ENCODE results near the gene SUFU.
"Not testable (repeated sequence)": the region's sequence is repeated elsewhere in the genome, so short reads cannot be mapped to it uniquely, and the experiment has no call there.

Gene SUFU

DNA sequence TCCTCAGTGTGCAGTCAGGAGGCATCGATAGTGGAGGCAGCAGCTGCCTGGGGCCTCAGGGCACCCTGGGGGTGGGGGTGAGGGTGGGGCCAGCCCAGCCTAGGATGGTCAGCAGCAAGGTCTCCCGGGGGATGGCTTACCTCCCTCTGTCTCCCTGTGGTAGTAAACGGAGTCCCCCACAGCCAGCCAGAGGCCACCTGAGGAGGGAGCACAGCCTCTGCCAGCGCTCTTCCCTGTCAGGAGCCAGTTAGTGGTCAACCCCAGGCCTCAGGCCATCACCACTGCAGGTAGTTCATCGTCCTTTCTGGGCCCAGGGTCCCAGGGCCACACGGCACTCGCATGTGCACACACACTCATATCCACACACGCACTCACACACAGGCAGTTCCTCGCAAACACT is 23.4 kb upstream of the SUFU start:
- DNase-seq = no peak

DNA sequence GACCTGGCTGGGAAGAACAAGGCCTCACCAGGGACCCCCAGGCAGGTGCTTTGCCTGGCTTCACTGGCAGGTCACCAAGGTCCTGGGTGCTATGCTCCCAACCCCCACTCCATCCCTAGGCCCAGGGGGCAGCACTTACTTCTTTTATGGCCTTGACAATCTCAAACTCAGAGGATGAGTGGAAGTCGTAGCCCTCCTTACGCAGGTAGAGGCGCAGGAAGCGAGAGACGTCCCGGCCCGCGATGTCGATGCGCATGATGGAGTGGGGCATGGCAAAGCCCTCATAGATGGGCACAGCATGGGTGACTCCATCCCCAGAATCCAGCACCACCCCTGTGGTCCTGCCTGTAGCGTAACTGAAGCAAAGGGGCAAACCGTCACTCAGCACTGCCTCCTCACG is 19.8 kb upstream of the SUFU start:
- no peak for DNase-seq

GRCh38 chr10:102485093-102485784 is 18.5 kb upstream of the SUFU start:
- no peak for DNase-seq

- DNase-seq = no peak
Measured at GRCh38 chr10:102491136-102491535, 12.6 kb upstream of the SUFU start.

DNA sequence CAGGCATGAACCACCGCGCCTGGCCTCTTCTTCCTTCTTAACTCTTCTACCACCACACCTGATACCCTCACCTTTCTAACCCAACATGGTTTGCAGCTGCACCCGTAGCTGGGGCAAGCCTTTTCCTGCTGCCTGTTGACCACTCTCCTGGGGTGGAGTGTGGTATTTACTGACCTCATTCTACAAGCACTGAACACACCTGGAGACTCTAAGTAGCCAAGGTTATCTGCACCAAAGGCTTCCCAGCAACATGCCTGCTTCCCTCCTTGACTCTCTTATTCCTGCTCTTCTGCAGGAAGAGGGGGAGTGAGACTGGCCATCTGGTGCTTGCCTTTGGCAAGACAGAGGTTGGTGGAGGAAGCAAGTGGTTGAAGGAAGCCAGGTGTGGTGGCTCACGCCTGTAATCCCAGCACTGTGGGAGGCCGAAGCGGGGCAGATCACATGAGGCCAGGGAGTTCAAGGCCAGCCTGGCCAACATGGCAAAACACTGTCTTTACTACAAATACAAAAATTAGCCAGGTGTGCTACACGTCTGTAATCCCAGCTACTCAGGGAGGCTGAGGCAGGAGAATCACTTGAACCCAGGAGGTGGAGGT is 11.3 kb upstream of the SUFU start:
- no peak for DNase-seq

DNA sequence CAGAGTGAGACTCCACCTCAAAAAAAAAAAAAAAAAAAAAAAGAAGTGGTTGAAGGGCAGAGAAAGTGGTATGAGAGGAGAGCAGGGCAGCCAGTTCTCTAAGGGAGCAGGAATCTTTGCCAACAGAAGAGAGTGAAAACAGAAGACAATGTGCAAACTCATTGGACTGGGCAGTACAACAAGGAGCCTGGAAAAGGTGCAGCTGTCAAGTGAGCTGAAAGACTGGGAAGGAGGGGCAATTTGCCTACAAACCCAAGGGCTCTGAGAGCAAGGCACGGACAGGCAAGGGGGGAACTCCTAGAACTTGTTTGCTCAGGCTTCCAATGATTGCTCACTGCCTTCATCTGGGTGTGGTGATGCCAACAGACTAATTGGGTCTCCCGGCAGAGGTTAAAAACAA is 10.8 kb upstream of the SUFU start:
- no peak for DNase-seq

- DNase-seq = no peak
Measured at GRCh38 chr10:102493771-102494170, 10.0 kb upstream of the SUFU start.

DNA sequence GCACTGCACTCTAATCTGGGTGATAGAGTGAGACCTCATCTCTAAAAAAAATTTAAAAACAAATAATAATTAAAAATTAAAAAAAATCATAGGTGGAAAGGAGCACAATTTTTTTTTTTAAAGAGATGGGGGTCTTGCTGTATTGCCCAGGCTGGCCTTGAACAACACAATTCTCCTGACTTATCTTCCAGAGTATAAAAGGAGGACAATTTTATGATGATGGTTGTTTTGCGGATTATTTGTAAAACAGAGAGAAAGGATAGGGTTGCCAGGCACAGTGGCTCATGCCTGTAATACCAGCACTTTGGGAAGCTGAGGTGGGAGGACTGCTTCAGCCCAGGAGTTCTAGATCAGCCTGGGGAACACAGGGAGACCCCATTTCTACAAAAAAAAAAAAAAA is 6.2 kb upstream of the SUFU start:
- no peak for DNase-seq

- no peak for DNase-seq
Measured at GRCh38 chr10:102499356-102499755, 4.4 kb upstream of the SUFU start.

GRCh38 chr10:102500686-102501085 is 3.1 kb upstream of the SUFU start:
- DNase-seq = not testable (repeated sequence)

DNA sequence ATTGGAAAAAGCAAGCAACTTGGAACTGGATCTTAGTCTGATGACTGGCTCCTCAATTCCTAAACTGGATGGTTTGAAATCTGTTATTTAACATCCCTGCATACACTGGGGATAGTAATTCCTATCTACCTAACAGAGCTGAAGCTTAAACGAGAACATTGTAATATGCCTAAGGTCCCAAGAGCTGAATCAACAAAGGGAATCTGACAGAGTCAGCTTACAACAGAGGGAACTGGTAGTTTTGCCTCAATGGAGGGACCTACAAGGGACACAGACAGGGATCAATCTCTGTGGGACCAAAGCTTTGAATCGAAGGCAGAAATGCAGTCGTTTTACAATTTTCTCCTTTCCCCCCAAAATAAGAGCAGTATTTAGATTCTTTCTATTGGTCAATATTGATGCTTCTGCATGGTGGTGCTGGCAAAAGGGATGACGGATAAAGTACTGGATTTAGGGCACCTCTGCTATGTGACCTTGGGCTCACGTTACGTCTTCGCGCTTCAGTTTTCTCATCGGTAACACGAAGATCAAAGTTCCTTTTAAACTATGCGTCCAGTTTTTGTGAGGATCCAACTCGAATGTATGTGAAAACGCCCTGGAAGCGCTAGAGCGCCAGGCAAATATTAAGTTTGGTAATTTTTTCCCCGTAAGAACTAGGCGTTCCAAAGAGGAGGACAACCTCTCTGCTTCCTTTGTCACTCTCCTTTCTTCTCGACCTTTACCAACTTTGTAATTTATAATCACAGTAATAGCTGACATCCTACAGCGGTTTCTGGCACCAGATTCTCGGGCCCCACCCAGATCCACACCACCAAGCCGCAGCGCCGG is 2.4 kb upstream of the SUFU start:
- no peak for DNase-seq

DNA sequence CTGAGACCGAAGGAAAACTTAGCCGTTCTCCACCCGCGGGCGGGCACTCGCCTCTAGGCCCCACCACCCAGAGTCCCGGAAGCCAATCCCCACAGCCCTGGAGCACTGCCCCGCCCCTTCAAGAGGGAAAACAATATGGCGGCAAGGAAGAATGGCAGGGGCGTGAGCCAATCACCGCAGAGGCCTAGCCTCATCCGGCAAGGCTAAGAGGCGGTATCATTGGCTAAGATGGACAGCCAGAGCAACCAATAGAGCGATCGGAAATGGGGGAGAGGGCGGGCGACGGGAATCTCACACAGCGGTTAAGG is 1.8 kb upstream of the SUFU start:
- DNase-seq = peak; percentile 98

DNA sequence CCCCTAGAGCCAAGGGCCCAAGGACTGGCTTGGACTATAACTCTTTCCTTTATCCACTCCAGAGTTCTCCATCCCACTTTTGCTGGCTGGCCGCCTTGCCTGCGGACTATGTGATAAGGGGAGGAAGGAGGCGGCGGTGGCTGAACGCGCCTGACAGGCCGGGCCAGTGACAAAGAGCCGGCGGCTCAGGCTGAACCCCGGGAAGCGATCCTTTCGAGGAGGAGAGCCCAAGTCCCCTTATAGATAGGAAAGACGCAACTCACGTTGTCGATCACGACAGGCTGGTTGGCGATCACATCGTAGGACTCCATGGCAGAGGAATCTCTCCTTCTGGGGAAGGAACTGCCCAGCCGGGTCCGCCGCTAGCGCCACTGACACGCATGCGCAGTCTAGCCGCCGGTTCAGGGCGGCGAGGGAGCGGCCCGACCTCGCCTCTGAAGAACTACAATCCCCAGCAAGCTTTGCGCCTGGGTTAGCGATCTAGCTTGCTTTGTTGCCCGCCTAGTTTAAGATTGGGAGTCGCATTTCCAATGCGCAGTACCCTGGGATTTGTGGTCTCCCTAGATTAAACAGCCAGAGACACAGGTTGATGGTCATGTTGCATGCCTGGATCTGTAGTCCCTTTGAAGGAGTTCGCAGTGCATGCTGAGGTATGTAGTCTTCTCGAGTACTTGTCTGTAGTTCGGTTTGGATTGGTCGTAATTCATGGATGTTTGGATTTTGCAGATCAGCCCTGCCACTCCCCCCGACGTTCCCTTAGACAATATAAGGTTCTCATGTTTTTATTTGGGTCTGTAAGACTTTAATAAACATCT is 1.2 kb upstream of the SUFU start, which contains the start of gene ACTR1A:
Gene ACTR1A (minus strand): TSS at position 376 of the 815 bp plus-strand sequence. CDS start 65 bp downstream, at position 311.
- DNase-seq = peak; percentile 89

- DNase-seq = peak; percentile 29
Measured at GRCh38 chr10:102504179-102504975, 605 bp downstream of the SUFU start.

DNA sequence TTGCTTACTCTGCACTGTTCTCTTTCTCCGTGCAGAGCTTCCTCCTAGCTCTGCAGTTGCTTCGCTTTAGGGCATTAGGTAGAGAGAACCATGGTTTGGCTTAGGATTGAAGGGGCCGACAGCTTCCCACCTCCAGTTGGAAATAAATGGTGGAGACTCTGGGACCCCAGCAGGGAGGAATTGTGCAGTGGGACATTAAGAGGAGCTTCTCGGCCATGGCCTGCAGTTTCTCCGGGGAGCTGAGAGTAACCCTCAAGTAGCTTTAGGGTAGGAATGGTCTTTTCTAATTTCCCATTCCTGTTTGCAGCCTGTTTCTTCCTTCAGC is 1.2 kb downstream of the SUFU start:
- no peak for DNase-seq

DNA sequence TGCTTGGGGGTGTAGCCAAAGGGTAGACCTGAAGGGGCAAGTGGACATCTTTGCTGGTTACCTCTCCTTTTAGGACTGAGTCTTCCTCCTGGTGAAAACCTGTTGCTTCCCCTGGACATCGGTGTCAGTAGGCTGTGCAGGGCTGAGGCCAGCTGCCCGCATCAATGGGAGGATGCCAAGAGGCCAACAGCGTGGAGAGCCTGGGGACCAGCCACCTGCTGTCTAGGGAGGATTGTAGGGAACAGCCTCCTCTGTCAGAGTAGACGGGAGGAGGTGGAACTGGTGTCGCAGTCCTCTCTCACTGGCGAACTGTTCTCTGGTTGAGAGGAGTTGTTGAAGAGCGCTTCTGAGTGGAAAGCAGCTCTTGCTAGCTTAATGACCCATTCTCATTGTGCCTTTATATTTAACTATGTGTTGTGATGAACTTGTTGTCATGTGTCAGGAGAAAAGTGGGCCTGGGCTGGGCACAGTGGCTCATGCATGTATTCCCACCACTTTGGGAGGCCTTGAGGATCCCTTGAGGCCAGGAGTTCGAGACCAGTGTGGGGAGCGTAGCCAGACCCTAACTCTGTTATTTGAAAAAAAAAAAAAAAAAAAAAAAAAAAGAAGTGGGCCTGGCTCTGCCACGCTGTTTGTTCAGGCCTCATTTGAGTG is 1.8 kb downstream of the SUFU start:
- DNase-seq = no peak

DNA sequence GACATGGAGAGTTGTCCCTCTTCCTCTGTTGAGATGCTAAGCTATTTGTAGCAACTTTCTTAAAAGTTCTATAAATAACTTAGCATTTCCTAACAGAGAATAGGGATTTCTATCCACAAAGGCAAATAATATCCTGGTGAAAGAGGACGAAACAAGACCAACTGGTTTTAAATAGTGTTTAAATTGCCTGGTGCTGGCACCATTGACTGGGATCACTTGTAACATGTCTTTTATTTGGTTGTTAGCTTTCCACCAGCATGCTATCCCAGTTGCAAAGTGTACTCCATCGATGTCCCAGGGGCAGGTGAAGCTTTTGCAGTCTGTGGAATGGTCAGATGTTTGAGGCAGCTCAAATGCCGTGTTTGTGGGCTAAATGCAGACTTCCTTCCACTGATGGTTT is 3.7 kb downstream of the SUFU start:
- no peak for DNase-seq

- no peak for DNase-seq
Measured at GRCh38 chr10:102508506-102508905, 4.7 kb downstream of the SUFU start.

DNA sequence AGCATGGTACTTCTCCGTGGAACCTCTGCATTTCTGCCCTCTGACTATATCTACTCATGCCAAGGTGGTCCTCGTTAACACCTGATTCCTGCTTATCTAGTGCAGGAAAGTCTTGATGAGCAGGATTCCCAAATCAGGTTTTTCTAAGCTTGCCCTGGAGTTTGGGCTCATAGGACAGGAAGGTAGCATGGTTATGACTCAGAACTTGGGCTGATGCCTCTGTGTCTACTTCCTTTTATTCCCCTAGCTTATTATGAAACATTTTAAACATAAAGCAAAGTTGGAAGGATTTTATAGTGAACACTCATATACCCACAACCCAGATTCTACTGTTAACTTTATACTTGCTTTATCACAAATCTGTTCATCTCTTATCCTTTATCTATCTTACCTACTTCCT is 5.6 kb downstream of the SUFU start:
- no peak for DNase-seq

DNA sequence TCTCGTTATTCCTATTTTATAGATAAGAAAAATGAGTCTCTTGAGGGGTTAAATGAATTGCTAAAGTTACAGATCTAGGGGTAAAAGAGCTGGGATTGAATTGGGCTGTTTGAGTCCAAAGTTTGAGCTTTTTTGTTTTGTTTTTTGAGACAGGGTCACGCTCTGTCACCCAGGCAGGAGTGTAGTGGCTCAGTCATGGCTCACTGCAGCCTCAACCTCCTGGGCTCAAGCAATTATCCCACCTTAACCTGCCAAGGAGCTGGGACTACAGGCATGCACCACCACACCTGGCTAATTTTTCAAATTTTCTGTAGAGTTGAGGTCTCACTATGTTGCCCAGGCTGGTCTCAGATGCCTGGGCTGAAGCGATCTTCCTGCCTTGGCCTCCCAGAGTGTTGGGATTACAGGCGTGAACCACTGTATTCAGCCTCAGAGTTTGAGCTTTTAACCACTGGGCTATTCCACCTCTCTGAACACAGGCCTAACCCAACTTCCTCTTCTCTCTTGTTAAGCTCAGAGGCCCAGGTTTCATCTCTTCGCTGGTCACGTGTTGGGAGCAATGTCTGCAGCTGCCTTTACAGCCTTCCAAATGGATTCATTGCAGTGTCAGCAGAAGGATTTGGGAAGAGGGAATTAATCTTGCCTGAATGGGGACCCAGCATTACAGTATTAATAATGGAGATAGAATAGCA is 8.0 kb downstream of the SUFU start:
- no peak for DNase-seq
